ENCODE data around the gene TRERF1. TPM values are rescaled to one million over a fixed set of nuclear protein-coding genes. Genes with fewer than 3 reads are reported as not detected.

Gene TRERF1
- total RNA-seq, 1 donor from 2014 or later, result 7.9 TPM

DNA sequence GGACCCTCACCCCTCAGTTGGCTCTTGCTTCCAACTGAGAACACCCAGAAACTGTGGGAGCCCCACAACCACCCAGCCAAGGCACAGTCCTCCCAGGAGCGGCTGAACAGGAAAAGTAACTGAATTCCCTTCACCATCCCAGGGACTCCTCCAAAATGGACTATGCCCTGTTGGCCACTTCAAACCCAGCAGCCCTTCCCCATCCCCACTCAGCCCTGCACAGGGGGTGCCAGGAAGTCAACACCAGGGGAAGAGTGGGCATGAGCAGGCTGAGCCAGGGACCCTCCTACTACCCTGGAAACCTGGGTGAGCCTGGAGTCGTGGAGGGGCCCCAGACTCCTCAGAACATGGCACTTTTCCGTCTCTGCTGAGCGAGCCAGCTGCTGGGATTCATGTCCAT, 267.3 kb downstream of the TRERF1 start:
- no peaks in the 10 kb centered on the region for H3K36me3 Mint-ChIP-seq (ENCODE audit: insufficient read depth)

DNA sequence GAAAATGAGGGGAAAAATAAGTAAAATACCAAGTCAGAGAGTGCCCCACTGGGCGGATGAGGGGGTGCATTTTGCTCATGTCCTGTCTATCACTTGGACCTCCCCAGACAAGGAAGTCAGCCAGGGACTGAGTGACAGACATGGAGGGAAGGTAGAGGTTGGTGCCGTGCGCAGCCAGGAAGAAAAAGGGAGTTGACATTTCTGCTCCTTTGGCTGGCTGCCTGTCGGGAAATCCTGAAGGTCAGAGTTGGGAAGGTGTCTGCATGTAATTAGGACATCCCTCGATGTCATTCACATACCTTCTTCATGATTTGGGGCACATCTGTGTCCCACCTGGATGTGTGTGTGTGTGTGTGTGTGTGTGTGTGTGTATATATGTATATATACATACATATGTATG, 269.6 kb downstream of the TRERF1 start:
- H3K4me3 Mint-ChIP-seq (ENCODE audit: low read depth), result no peak overlapping the region
- H3K4me1 Mint-ChIP-seq (ENCODE audit: low read depth), result peaks cover 5% of the 10 kb centered on the region
- H3K27me3 Mint-ChIP-seq, result peaks cover 18% of the 10 kb centered on the region
- TF ChIP-seq, protein P1, sequence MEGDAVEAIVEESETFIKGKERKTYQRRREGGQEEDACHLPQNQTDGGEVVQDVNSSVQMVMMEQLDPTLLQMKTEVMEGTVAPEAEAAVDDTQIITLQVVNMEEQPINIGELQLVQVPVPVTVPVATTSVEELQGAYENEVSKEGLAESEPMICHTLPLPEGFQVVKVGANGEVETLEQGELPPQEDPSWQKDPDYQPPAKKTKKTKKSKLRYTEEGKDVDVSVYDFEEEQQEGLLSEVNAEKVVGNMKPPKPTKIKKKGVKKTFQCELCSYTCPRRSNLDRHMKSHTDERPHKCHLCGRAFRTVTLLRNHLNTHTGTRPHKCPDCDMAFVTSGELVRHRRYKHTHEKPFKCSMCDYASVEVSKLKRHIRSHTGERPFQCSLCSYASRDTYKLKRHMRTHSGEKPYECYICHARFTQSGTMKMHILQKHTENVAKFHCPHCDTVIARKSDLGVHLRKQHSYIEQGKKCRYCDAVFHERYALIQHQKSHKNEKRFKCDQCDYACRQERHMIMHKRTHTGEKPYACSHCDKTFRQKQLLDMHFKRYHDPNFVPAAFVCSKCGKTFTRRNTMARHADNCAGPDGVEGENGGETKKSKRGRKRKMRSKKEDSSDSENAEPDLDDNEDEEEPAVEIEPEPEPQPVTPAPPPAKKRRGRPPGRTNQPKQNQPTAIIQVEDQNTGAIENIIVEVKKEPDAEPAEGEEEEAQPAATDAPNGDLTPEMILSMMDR (IDR thresholded peaks at IDR 0.05; ENCODE audit: unreplicated experiment), result no peak
- H3K27ac Mint-ChIP-seq, result no peak overlapping the region
- DNase-seq (ENCODE audit: low spot score, unreplicated experiment), result no peak
- H3K9me3 Mint-ChIP-seq (ENCODE audit: low read depth), result no peaks in the 10 kb centered on the region
- no peaks in the 10 kb centered on the region for H3K36me3 Mint-ChIP-seq (ENCODE audit: insufficient read depth)

More for the DNA sequence above, 267.3 kb downstream of the TRERF1 start:
- Mint-ChIP-seq H3K4me1 (ENCODE audit: low read depth) (no peaks in the 10 kb centered on the region), H3K4me3 (ENCODE audit: low read depth) (no peak overlapping the region), H3K27ac (no peak overlapping the region), H3K27me3 (peaks cover 15% of the 10 kb centered on the region), H3K9me3 (ENCODE audit: low read depth) (no peaks in the 10 kb centered on the region)
- TF ChIP-seq, protein P1 (IDR thresholded peaks at IDR 0.05; ENCODE audit: unreplicated experiment), result no peak
- no peak for DNase-seq (ENCODE audit: low spot score, unreplicated experiment)

DNA sequence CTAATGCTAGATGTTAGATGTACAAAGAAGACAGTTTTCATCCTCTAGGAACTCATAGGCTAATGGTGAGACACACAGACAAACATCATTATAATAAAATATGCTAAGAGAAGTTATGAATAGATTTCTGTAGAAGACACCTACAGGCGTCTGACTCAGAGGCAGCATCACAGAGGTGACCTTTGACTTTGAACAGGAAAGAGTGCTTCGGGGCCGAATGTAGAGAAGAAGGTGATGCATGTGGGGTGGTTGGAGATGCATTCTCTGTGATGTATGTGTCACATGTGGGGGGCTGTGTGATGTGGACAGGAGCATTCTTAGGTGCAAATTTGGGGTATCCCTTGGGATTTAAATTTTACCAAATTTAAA, 271.8 kb downstream of the TRERF1 start:
- DNase-seq (ENCODE audit: low spot score, unreplicated experiment), result no peak
- Mint-ChIP-seq H3K27me3 (peaks cover 12% of the 10 kb centered on the region), H3K27ac (no peak overlapping the region), H3K9me3 (ENCODE audit: low read depth) (no peaks in the 10 kb centered on the region), H3K36me3 (ENCODE audit: insufficient read depth) (no peaks in the 10 kb centered on the region), H3K4me1 (ENCODE audit: low read depth) (peaks cover 8% of the 10 kb centered on the region), H3K4me3 (ENCODE audit: low read depth) (no peak overlapping the region)
- TF ChIP-seq, protein P1 (IDR thresholded peaks at IDR 0.05; ENCODE audit: unreplicated experiment), result no peak

DNA sequence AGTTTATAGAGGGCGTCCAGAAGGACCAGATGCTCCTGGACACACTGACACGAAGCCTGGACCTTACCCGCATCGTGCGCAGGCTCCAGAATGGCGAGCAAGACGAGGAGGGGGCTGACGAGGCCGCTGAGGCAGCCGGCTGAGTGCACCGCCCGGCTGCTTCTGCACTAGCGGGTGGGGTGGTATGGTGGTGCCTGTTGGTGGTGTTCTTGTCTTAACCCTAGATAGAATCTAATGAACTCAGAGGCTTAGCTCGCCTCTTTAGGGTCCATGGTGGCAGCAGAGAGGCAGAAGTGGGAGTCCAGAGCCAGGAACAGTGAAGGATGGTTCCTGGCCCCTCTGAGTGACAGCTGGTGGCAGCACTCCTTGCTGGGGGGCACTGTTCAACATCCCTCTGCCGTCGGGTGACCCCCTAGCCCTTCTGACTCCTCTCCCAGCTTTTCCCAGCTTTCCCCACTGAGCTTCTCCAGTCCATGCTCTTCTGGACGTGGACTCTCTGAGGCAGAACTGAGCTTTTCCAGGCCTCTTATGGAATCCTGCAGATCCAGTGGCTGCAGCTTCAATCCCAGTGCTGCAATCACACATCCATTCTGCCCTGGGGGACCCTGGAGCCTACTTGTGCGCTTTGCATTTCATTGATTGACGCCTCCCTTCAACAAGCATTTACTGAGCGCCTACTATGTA, 272.3 kb downstream of the TRERF1 start:
- Mint-ChIP-seq H3K9me3 (ENCODE audit: low read depth) (no peaks in the 10 kb centered on the region), H3K4me1 (ENCODE audit: low read depth) (peaks cover 8% of the 10 kb centered on the region), H3K27me3 (peaks cover 12% of the 10 kb centered on the region), H3K4me3 (ENCODE audit: low read depth) (no peak overlapping the region), H3K27ac (no peak overlapping the region), H3K36me3 (ENCODE audit: insufficient read depth) (no peaks in the 10 kb centered on the region)
- TF ChIP-seq, protein P1 (IDR thresholded peaks at IDR 0.05; ENCODE audit: unreplicated experiment), result no peak
- DNase-seq (ENCODE audit: low spot score, unreplicated experiment), result no peak

DNA sequence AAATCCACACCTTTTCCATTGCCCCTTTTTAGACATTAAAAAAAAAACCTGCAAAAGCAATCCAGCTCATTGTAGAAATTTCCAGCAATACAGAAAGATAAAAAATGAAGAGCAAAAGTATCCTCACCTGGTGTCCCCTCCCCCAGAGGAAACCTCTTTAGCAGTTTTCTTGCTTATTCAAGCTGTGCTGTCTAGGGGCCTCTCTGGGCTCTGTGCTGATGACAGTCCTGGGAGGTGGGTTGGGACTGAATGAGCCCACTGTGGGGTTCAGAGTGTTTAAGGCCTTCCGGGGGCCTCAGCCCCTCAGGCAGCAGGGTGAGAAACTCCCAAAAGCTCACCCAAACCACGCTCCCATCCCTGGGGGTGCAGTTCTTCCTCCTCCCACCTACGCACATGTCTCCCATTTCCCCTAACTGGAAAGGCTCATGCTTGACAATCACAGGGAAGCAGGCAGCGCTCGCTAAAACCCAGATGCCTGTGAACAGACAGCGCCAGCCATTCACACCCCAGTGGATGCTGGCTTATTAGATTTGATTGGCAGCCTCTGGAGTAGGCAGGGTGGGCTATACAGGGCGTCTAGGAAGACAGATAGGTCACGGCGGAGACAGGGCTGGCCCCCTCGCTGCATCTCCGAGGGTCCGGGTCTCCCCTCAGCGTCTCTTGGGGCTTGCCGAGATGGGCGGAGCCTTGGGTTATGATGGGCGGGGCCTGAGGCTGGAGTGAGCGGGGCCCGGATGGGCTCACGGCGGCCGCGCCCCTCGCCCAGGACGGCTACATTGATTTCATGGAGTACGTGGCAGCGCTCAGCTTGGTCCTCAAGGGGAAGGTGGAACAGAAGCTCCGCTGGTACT, 274.0 kb downstream of the TRERF1 start:
- Mint-ChIP-seq H3K9me3 (ENCODE audit: low read depth) (no peaks in the 10 kb centered on the region), H3K4me3 (ENCODE audit: low read depth) (peak overlapping the region; percentile 60), H3K36me3 (ENCODE audit: insufficient read depth) (no peaks in the 10 kb centered on the region), H3K27me3 (peaks cover 9% of the 10 kb centered on the region), H3K4me1 (ENCODE audit: low read depth) (peaks cover 8% of the 10 kb centered on the region), H3K27ac (peak overlapping the region; percentile 84)
- TF ChIP-seq, protein P1 (IDR thresholded peaks at IDR 0.05; ENCODE audit: unreplicated experiment), result no peak
- peak; percentile 58 for DNase-seq (ENCODE audit: low spot score, unreplicated experiment)
